Measurements from ENCODE around the gene TBX2.

Gene TBX2

GRCh38 chr17:61368832-61369450 is 30.7 kb upstream of the TBX2 start:
- DNase-seq (ENCODE audit: low read depth) = no peak

- no peak for DNase-seq (ENCODE audit: low read depth)
Measured at GRCh38 chr17:61369751-61370150, 29.9 kb upstream of the TBX2 start.

- no peak for DNase-seq (ENCODE audit: low read depth)
Measured at GRCh38 chr17:61371179-61371578, 28.5 kb upstream of the TBX2 start.

- no peak for DNase-seq (ENCODE audit: low read depth)
Measured at GRCh38 chr17:61371606-61372005, 28.0 kb upstream of the TBX2 start.

GRCh38 chr17:61372436-61372835 is 27.2 kb upstream of the TBX2 start:
- DNase-seq (ENCODE audit: low read depth) = no peak

GRCh38 chr17:61376931-61377838 is 22.5 kb upstream of the TBX2 start:
- DNase-seq (ENCODE audit: low read depth) = no peak

- DNase-seq (ENCODE audit: low read depth) = no peak
Measured at GRCh38 chr17:61378658-61379456, 20.8 kb upstream of the TBX2 start.

- peak; percentile 27 for DNase-seq (ENCODE audit: low read depth)
Measured at GRCh38 chr17:61379457-61380216, 20.0 kb upstream of the TBX2 start.

GRCh38 chr17:61380217-61380835 is 19.3 kb upstream of the TBX2 start:
- DNase-seq (ENCODE audit: low read depth) = no peak

GRCh38 chr17:61380836-61381525 is 18.7 kb upstream of the TBX2 start:
- no peak for DNase-seq (ENCODE audit: low read depth)

- no peak for DNase-seq (ENCODE audit: low read depth)
Measured at GRCh38 chr17:61381537-61381936, 18.1 kb upstream of the TBX2 start.

- no peak for DNase-seq (ENCODE audit: low read depth)
Measured at GRCh38 chr17:61382796-61383688, 16.6 kb upstream of the TBX2 start.

- DNase-seq (ENCODE audit: low read depth) = no peak
Measured at GRCh38 chr17:61383689-61384201, 15.9 kb upstream of the TBX2 start.

- no peak for DNase-seq (ENCODE audit: low read depth)
Measured at GRCh38 chr17:61384354-61384691, 15.3 kb upstream of the TBX2 start.

- DNase-seq (ENCODE audit: low read depth) = no peak
Measured at GRCh38 chr17:61384692-61385576, 14.7 kb upstream of the TBX2 start.

- DNase-seq (ENCODE audit: low read depth) = no peak
Measured at GRCh38 chr17:61385577-61386236, 13.9 kb upstream of the TBX2 start.

GRCh38 chr17:61386251-61386650 is 13.4 kb upstream of the TBX2 start:
- DNase-seq (ENCODE audit: low read depth) = no peak

GRCh38 chr17:61387011-61387410 is 12.6 kb upstream of the TBX2 start:
- no peak for DNase-seq (ENCODE audit: low read depth)

Data from amniotic epithelial cell (primary cell).